ENCODE measurements around the gene RNF19B.

Gene RNF19B

GRCh38 chr1:32965251-32965747, 690 bp upstream of the RNF19B start:
- DNase-seq (ENCODE audit: low read depth), result no peak

- DNase-seq (ENCODE audit: low read depth), result no peak
Measured at GRCh38 chr1:32963746-32964460, 706 bp downstream of the RNF19B start.

DNA sequence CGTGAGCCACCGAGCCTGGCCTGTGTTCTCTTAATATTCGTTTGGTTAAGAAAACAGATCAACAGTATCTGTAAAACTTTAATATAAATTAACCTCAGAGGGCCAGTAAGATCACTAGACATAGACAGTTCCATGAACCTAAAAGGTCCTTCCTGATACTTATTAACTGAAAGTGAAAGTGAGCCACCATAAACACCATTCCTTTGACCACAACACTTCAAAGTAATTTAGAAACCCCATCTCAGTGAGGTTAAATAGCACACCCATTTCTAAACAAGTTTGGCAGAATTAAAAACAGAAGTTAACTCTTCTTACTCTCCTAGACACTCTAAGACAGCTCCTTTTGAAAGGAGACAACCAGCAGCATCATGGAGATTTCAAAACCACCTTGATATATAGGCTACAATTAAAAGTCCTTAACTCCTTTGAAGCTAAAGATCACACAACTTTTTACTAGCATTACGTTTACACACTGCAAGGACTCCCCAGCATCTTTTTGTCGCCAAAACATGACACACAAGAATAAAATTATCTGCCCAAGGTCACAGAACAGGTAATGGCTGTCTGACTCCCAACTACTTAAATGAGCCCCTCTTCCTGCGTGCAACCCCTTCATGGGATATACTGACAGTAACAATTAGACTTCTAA, 2.2 kb downstream of the RNF19B start:
- DNase-seq (ENCODE audit: low read depth), result no peak

GRCh38 chr1:32960819-32961355, 3.7 kb downstream of the RNF19B start:
- no peak for DNase-seq (ENCODE audit: low read depth)

DNA sequence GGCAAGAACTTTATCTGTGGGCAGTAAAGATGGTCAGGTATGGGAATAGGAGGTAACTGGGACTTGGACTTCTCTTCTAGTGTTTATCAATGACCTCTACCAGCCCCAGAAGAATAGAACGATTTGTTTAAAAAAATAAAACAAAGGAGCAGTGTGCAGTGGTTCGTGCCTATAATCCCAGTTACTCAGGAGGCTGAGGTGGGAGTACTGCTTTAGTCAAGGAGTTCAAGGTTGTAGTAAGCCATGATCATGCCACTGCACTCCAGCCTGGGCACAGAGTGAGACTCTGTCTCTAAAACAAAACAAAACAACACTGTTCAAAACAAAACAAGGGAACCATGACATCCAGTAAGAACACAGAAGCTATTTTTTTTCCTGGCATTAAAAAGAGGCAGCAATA, 4.3 kb downstream of the RNF19B start:
- DNase-seq (ENCODE audit: low read depth), result no peak

- no peak for DNase-seq (ENCODE audit: low read depth)
Measured at GRCh38 chr1:32958827-32959226, 5.8 kb downstream of the RNF19B start.

DNA sequence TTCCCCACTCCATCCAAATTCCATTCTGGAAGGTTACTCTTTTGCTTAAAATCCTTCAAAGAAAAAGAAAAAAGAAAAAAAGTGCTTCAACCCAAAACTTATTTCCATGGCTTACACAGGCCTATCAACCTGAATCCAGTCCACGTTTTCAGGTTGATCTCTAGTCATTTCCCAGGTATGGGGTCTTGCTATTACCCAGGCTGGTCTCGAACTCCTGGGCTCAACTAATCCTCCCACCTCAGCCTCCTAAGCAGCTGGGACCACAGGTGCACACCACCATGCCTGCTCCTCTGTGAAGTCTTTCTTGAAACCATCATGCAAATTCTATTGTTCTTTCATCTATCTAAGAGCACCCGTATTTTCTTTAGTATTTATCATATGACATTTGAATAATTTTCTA, 7.6 kb downstream of the RNF19B start:
- no peak for DNase-seq (ENCODE audit: low read depth)

- no peak for DNase-seq (ENCODE audit: low read depth)
Measured at GRCh38 chr1:32954168-32954567, 10.4 kb downstream of the RNF19B start.

GRCh38 chr1:32953495-32953894, 11.1 kb downstream of the RNF19B start:
- DNase-seq (ENCODE audit: low read depth), result no peak

DNA sequence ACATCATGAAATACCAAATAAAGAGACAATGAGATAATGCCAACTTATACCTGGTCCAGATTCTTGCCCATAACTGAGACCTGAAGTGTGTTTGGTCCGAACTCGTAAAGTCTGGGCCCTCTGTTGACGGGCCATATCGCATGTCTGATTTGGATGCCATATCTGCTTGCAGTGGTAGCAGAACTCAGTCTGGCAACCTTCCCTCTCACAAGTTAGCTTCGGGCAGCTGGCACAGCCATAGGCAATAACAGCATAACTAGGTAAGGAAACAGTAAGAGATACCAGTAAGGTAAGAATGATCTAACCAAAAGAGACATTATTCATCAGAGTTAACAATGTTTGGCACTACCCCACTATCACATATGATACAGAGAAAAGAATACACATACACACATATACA, 15.1 kb downstream of the RNF19B start:
- DNase-seq (ENCODE audit: low read depth), result no peak

DNA sequence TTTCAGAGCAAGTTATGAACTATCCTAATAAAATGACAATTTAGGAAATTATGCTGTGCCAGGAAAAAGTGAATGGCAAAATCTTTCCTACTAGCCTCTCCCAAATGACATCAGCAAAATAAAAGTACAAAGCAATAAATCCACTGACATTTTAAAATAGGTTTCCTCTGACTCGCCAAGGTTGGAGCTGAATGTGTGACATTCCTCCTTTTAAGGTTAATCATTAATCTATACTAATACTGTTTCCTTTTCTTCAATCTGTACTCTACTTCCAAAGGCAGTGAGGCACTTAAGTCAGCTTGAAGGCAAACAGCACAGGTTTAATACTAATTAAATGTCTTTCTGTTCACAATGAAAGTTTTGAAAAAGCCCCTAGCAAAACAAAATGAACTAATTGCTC, 15.7 kb downstream of the RNF19B start:
- DNase-seq (ENCODE audit: low read depth), result no peak

GRCh38 chr1:32948390-32948722, 16.3 kb downstream of the RNF19B start:
- no peak for DNase-seq (ENCODE audit: low read depth)

- no peak for DNase-seq (ENCODE audit: low read depth)
Measured at GRCh38 chr1:32947669-32948389, 16.8 kb downstream of the RNF19B start.

GRCh38 chr1:32946413-32946812, 18.2 kb downstream of the RNF19B start:
- DNase-seq (ENCODE audit: low read depth), result no peak

GRCh38 chr1:32944180-32944579, 20.4 kb downstream of the RNF19B start:
- DNase-seq (ENCODE audit: low read depth), result no peak

DNA sequence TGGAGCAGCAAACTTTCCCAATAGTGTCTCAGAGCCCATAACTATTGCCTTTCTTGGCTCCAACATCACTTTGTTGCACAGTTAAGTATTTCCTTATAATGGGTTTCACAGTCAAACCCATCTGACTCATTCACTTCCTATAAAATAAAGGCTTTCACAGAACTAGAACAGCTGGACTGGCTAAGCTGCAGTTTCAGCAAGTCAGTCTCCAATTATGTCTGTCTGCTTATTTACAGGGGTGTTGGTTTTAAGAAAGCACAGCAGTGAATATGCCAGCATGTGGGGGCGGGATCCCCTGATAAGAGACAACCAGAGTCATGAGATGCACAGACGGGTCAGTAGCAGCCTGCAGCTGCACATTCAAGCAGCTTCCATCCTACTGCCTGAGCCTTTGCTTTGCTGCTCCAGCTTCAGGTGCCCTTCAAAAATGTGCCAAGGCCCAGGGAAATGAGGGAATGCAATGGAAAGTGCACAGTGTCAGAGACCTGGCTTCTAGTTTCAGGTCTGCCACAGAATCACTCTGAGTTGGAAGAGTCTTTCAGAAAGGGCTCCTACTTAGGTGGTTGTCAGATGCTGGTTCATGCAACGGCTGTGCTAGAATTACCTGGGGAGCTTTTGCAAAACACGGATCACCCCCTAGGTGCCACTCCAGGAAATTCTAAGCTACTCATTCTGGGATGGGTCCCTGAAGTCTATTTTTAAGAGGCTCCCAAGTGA, 24.8 kb downstream of the RNF19B start:
- DNase-seq (ENCODE audit: low read depth), result peak; percentile 60

GRCh38 chr1:32937061-32937460, 27.5 kb downstream of the RNF19B start:
- DNase-seq (ENCODE audit: low read depth), result no peak

DNA sequence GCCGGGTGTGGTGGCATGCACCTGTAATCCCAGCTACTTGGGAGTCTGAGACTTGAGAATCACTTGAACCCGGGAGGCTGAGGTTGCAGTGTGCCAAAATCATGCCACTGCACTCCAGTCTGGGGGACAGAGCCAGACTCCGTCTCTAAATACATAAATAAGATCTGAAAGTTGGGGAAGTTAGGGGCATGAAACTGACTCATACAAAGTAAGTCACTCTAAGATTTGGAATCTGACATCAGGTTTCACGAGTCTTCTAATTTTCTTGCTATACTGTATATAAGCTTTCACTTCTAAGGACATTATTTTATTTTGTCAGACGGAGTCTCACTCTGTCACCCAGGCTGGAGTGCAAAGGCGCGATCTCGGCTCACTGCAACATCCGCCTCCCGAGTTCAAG, 30.1 kb downstream of the RNF19B start:
- no peak for DNase-seq (ENCODE audit: low read depth)

DNA sequence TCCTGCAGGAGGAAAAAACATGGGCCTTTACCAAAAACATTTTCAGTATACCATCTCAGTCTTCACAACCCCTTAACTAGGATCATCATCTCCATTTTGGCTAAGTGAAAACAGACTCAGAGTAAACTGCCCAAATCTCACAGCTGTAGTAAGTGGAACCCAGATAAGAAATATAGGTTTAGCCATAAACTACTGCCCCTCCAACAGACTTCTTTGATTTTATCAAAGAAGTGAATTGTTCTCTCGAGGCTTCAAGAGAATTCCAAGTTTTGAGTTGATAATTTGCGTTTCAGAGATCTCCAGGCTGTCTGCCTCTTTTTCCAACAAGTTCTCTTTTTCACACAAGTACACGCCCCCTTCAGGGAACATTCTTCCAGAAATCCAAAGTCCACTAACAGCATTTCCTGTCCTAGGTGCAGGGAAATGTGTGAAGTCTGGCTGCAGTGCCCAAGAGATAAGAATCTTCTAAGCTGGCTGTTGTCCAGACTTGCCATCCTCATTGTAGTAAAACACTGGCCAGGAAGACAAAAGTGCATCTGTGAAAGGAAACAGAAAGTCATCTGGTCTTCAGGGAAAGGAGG, 30.8 kb downstream of the RNF19B start:
- no peak for DNase-seq (ENCODE audit: low read depth)

- DNase-seq (ENCODE audit: low read depth), result no peak
Measured at GRCh38 chr1:32931760-32932159, 32.8 kb downstream of the RNF19B start.

DNA sequence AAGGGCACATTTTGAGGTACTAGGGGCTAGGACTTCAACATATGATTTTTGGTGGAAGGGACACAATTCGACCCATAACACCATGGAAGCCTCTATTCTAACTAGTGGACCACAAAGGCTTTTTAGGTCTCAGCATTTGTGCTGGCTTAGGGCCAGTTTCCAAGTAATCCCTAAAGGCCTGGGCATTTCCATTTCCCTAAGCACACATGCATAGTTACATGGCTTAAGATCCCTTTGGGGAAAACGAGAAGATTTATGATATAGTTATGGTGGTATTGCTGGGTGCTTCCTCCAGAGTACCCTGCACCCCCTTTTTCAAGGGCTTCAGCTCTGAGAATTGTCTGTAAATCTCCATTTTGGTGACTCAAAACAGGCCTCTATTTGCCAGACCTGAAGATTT, 35.2 kb downstream of the RNF19B start:
- DNase-seq (ENCODE audit: low read depth), result no peak

DNA sequence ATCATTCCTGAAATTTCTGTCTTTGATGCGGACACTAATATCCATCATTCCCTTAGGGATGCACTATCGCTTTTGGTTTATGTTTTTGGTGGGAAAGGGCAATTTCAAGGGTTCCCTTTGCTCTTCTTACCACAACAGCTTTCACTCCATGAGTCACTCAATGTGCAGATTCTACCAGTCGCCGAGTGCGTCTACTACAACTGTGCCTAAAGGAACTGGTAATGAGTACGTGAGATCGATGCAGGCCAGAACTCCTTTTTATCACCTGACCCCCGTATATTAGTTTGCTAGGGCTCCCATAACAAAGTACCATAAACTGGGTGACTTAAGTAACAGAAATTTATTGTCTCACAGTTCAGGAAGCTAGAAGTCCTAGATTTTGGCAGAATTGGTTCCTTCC, 35.9 kb downstream of the RNF19B start:
- DNase-seq (ENCODE audit: low read depth), result no peak
